ENCODE measurements around the gene RAP1GAP.
"Not testable (repeated sequence)": the region's sequence is repeated elsewhere in the genome, so short reads cannot be mapped to it uniquely, and the experiment has no call there.

Gene RAP1GAP

DNA sequence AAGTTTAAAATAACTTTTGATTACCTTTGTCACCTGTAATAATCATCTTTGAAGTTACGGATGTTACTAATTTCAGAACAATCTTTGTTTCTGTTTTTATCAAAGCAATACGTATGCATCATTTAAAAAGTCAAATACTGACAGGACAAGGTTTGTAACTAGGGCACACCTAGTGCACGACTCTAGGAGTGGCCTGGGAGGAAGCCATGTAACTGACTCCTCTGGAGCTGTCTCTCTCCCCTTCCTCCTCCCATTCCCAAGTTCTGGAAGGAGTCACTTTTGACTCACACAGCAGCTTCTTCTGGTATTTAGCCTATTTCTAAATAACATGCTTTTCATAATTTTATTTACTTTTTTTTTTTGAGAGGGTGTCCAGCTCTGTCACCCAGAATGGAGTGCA lies 11.8 kb upstream of the RAP1GAP start:
- TF ChIP-seq CTCF (IDR thresholded peaks at IDR 0.05; ENCODE audit: borderline replicate concordance, control extremely low read depth, extremely low read depth, insufficient read depth, missing control alignments): no peak
- in situ Hi-C loops (cut with MboI; ENCODE audit: low sequenced_read_pairs, unreplicated experiment): no loop called here
- no peak for DNase-seq (ENCODE audit: low spot score)

- in situ Hi-C loops (cut with MboI; ENCODE audit: low sequenced_read_pairs, unreplicated experiment): no loop called here
- DNase-seq (ENCODE audit: low spot score): no peak
- TF ChIP-seq CTCF (IDR thresholded peaks at IDR 0.05; ENCODE audit: borderline replicate concordance, control extremely low read depth, extremely low read depth, insufficient read depth, missing control alignments): no peak
Observed at GRCh38 chr1:21680381-21680780, 11.2 kb upstream of the RAP1GAP start.

GRCh38 chr1:21677168-21677567 lies 8.0 kb upstream of the RAP1GAP start:
- no peak for DNase-seq (ENCODE audit: low spot score)
- TF ChIP-seq CTCF (IDR thresholded peaks at IDR 0.05; ENCODE audit: borderline replicate concordance, control extremely low read depth, extremely low read depth, insufficient read depth, missing control alignments): no peak
- in situ Hi-C loops (cut with MboI; ENCODE audit: low sequenced_read_pairs, unreplicated experiment): loop anchor here (10.0 kb wide), 1 partner anchor 288 kb away; no protein-coding TSS in a partner anchor

- DNase-seq (ENCODE audit: low spot score): no peak
- no peak for TF ChIP-seq CTCF (IDR thresholded peaks at IDR 0.05; ENCODE audit: borderline replicate concordance, control extremely low read depth, extremely low read depth, insufficient read depth, missing control alignments)
- in situ Hi-C loops (cut with MboI; ENCODE audit: low sequenced_read_pairs, unreplicated experiment): loop anchor here (10.0 kb wide), 1 partner anchor 290 kb away; no protein-coding TSS in a partner anchor
Observed at GRCh38 chr1:21674957-21675356, 5.8 kb upstream of the RAP1GAP start.

- in situ Hi-C loops (cut with MboI; ENCODE audit: low sequenced_read_pairs, unreplicated experiment): loop anchor here (10.0 kb wide), 1 partner anchor 291 kb away; no protein-coding TSS in a partner anchor
Observed at GRCh38 chr1:21673853-21674252, 4.7 kb upstream of the RAP1GAP start.

GRCh38 chr1:21673277-21673780 lies 4.2 kb upstream of the RAP1GAP start:
- in situ Hi-C loops (cut with MboI; ENCODE audit: low sequenced_read_pairs, unreplicated experiment): loop anchor here (10.0 kb wide), 1 partner anchor 291 kb away; no protein-coding TSS in a partner anchor
- peak; percentile 25 for DNase-seq (ENCODE audit: low spot score)
- TF ChIP-seq CTCF (IDR thresholded peaks at IDR 0.05; ENCODE audit: borderline replicate concordance, control extremely low read depth, extremely low read depth, insufficient read depth, missing control alignments): no peak

More at GRCh38 chr1:21673853-21674252, 4.7 kb upstream of the RAP1GAP start:
- DNase-seq (ENCODE audit: low spot score): not testable (repeated sequence)

GRCh38 chr1:21672478-21673276 lies 3.5 kb upstream of the RAP1GAP start:
- in situ Hi-C loops (cut with MboI; ENCODE audit: low sequenced_read_pairs, unreplicated experiment): loop anchor here (10.0 kb wide), 1 partner anchor 292 kb away; no protein-coding TSS in a partner anchor
- no peak for TF ChIP-seq CTCF (IDR thresholded peaks at IDR 0.05; ENCODE audit: borderline replicate concordance, control extremely low read depth, extremely low read depth, insufficient read depth, missing control alignments)
- peak; percentile 28 for DNase-seq (ENCODE audit: low spot score)
